Karpas-422 (cell line): ENCODE results near the gene BMPR2. TPM values are rescaled to one million over a fixed set of nuclear protein-coding genes. Genes with fewer than 3 reads are reported as not detected.

Experiments
- DNase-seq: peaks from one replicate; pipeline ENCODE4 v3.0.0-alpha.2; 2015
- H2AFZ ChIP-seq: fragments of 200-600 bp; sonication (generic); 2 replicates; pipeline ENCODE4 v1.6.1; 2014; ENCODE audit warnings: antibody characterized with exemption, low read length, mixed read lengths
- H3K27ac ChIP-seq: fragments of 200-600 bp; sonication (generic); 2 replicates; pipeline ENCODE4 v1.5.1; 2014; ENCODE audit warnings: mild to moderate bottlenecking, low read length, moderate library complexity
- H3K27me3 ChIP-seq: fragments of 200-600 bp; sonication (generic); 2 replicates; pipeline ENCODE4 v1.6.1; 2014; ENCODE audit warnings: low read length, mixed read lengths
- H3K36me3 ChIP-seq: fragments of 200-600 bp; sonication (generic); 2 replicates; pipeline ENCODE4 v1.6.1; 2014; ENCODE audit warnings: low read length, mixed read lengths; ENCODE audit not compliant: insufficient read depth
- H3K4me1 ChIP-seq: fragments of 200-600 bp; sonication (generic); 2 replicates; pipeline ENCODE4 v1.6.1; 2014; ENCODE audit warnings: mild to moderate bottlenecking, low read length, mixed read lengths
- H3K4me2 ChIP-seq: fragments of 200-600 bp; sonication (generic); 2 replicates; pipeline ENCODE4 v1.6.1; 2014; ENCODE audit warnings: low read length, low read depth, mild to moderate bottlenecking; ENCODE audit not compliant: poor library complexity, severe bottlenecking
- H3K4me3 ChIP-seq: fragments of 200-600 bp; sonication (generic); 2 replicates; pipeline ENCODE4 v1.5.1; 2014; ENCODE audit warnings: mild to moderate bottlenecking, antibody characterized with exemption, low read length, mixed read lengths
- H3K79me2 ChIP-seq: fragments of 200-600 bp; sonication (generic); 2 replicates; pipeline ENCODE4 v1.6.1; 2014; ENCODE audit warnings: mild to moderate bottlenecking, low read length, mixed read lengths
- H3K9ac ChIP-seq: fragments of 200-600 bp; sonication (generic); 2 replicates; pipeline ENCODE4 v1.6.0; 2014; ENCODE audit warnings: low read length
- H3K9me2 ChIP-seq: fragments of 200-600 bp; sonication (generic), shearing (Covaris generic); replicated peaks from 2 replicates; pipeline ENCODE4 v1.6.0; 2014; ENCODE audit warnings: mild to moderate bottlenecking, low read length, moderate library complexity; ENCODE audit not compliant: insufficient read depth
- H3K9me3 ChIP-seq: fragments of 300-700, 200-600 bp; sonication (generic); 2 replicates; pipeline ENCODE4 v1.6.1; 2014; ENCODE audit warnings: low read length, mixed read lengths
- H4K20me1 ChIP-seq: fragments of 200-600 bp; sonication (generic); 2 replicates; pipeline ENCODE4 v1.6.1; 2014; ENCODE audit warnings: mild to moderate bottlenecking, antibody characterized with exemption, low read length, low read depth; ENCODE audit not compliant: insufficient read depth
- total RNA-seq: library from RNA; depleted of rRNA; stranded (reverse); fragments of >200 nt; shearing (Covaris generic); gene quantifications from 2 replicates; pipeline ENCODE4 v1.2.3, GENCODE V29; 2014; ENCODE audit warnings: low replicate concordance

Gene BMPR2
- total RNA-seq, 1 experiment from 2014 or later: 4.0 TPM

DNA sequence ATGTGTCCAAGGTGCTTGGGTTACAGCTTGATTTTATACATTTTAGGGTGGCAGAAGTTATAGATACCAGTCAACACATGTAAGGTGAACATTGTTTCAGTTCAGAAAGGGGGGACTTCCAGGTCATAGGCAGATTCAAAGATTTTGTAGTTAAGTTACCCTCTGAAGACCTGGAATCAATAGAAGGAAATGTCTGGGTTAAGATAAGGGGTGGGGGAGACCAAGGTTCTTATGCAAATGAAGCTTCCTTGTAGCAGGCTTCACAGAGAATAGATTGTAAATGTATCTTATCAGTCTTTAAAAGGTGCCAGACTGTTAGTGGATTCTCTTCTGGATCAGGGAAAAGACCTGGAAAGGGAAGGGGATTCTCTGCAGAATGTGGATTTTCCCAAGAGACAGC lies 42.4 kb downstream of the BMPR2 start:
- H2AFZ ChIP-seq: no peak overlapping the region
- H4K20me1 ChIP-seq: no peaks in the 10 kb centered on the region
- H3K9ac ChIP-seq: no peak overlapping the region
- no peak overlapping the region for H3K4me2 ChIP-seq
- no peak overlapping the region for H3K27ac ChIP-seq
- DNase-seq: no peak
- no peaks in the 10 kb centered on the region for H3K36me3 ChIP-seq
- H3K9me2 ChIP-seq: no peaks in the 10 kb centered on the region
- no peak overlapping the region for H3K4me3 ChIP-seq
- H3K4me1 ChIP-seq: peaks cover 3% of the 10 kb centered on the region
- H3K9me3 ChIP-seq: no peaks in the 10 kb centered on the region
- no peaks in the 10 kb centered on the region for H3K79me2 ChIP-seq
- H3K27me3 ChIP-seq: no peaks in the 10 kb centered on the region

DNA sequence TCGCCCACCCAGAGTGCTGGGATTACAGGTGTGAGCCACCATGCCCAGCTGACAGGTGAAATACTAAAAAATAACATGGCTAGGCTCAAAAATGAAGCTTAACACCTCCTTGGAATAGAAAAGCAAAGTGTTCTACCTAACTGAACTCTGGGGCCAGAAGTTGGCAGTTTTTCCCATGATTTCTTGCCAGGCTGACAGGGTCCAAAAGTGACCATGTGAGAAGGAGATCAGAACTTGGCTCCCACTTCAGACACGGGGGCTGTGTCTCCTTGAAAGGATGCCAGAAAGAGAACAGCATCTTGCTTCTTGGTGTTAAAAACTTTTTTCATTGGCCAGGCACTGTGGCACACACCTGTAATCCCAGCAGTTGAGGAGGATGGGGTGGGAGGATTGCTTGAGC lies 47.0 kb downstream of the BMPR2 start:
- Histone ChIP-seq H3K4me3 (no peak overlapping the region), H3K79me2 (no peaks in the 10 kb centered on the region), H3K9me3 (no peaks in the 10 kb centered on the region), H3K27me3 (no peaks in the 10 kb centered on the region), H4K20me1 (no peaks in the 10 kb centered on the region), H3K4me2 (no peak overlapping the region), H3K27ac (no peak overlapping the region), H2AFZ (no peak overlapping the region), H3K9me2 (no peaks in the 10 kb centered on the region), H3K9ac (no peak overlapping the region), H3K36me3 (no peaks in the 10 kb centered on the region), H3K4me1 (peaks cover 3% of the 10 kb centered on the region)
- DNase-seq: no peak

DNA sequence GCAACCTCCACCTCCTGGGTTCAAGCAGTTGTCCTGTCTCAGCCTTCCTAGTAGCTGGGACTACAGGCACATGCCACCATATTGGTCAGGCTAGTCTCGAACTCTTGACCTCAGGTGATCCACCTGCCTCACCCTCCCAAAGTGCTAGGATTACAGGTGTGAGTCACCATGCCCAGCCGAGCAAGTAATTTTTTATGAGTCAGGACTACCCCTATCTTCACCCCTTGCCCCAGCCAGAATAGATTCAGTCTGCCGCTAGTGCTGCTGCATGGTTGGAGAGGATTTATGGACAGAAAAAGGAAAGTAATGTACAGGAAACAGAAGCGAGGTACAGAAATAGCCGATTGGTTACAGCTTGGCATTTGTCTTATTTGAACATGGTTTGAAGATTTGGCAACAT lies 48.9 kb downstream of the BMPR2 start:
- Histone ChIP-seq H3K27me3 (no peaks in the 10 kb centered on the region), H3K4me2 (no peak overlapping the region), H3K9ac (no peak overlapping the region), H3K27ac (no peak overlapping the region), H2AFZ (no peak overlapping the region), H3K9me2 (no peaks in the 10 kb centered on the region), H4K20me1 (no peaks in the 10 kb centered on the region), H3K9me3 (no peaks in the 10 kb centered on the region), H3K36me3 (no peaks in the 10 kb centered on the region), H3K4me1 (no peaks in the 10 kb centered on the region), H3K4me3 (no peak overlapping the region), H3K79me2 (no peaks in the 10 kb centered on the region)
- no peak for DNase-seq

DNA sequence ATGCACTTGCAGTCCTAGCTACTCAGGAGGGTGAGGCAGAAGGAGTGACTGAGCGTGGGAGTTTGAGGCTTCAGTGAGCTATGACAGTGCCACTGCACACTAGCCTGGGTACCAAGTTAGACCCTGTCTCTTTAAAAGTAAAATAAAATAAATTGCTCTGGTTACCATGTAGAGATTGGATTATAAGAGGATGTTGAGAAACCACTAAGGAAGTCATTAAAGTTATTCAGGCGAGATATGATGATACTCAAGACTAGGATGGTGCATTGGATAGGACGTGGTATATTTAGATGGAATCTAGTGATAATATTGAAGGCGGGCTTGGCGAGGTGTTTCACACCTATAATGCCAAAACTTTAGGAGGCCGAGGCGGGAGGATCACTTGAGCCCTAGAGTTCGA lies 50.6 kb downstream of the BMPR2 start:
- H3K4me1 ChIP-seq: no peaks in the 10 kb centered on the region
- no peaks in the 10 kb centered on the region for H3K36me3 ChIP-seq
- no peaks in the 10 kb centered on the region for H3K79me2 ChIP-seq
- H3K27ac ChIP-seq: no peak overlapping the region
- H3K9me3 ChIP-seq: no peaks in the 10 kb centered on the region
- H3K9ac ChIP-seq: no peak overlapping the region
- H3K4me2 ChIP-seq: no peak overlapping the region
- no peak for DNase-seq
- H3K9me2 ChIP-seq: no peaks in the 10 kb centered on the region
- no peak overlapping the region for H2AFZ ChIP-seq
- no peaks in the 10 kb centered on the region for H4K20me1 ChIP-seq
- no peaks in the 10 kb centered on the region for H3K27me3 ChIP-seq
- H3K4me3 ChIP-seq: no peak overlapping the region

DNA sequence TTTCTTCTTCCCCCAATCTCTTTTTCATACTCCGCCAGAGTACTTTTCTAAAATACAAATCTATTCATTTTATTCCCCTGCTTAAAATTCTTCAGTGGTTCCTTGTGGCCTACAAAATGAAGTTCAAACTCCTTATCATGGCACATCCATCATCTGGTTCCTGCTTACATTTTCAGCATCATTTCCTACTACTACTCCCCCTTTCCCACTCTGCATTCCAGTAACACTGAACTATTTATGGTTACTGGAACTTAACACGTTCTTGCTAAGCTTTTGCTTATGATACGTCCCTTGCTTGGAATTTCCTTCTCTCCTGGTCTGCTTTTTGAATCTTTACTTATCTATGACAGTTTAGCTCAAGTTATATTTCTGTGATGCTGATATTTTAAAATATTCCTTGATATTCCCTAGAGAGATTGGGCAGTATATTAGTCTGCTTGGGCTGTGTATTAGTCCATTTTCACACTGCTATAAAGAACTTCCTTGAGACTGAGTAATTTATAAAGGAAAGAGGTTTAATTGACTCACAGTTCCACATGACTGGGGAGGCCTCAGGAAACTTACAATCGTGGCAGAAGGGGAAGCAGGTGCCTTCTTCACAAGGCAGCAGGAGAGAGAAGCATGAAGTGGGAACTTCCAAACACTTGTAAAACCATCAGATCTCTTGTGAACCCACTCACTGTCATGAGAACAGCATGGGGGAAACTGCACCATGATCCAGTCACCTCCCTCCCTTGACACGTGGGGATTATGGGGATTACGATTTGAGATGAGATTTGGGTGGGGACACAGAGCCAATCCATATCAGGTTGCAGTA lies 53.2 kb downstream of the BMPR2 start:
- H3K9me3 ChIP-seq: no peaks in the 10 kb centered on the region
- no peak overlapping the region for H2AFZ ChIP-seq
- H3K4me2 ChIP-seq: no peak overlapping the region
- no peaks in the 10 kb centered on the region for H3K9me2 ChIP-seq
- no peak for DNase-seq
- H3K36me3 ChIP-seq: no peaks in the 10 kb centered on the region
- no peak overlapping the region for H3K9ac ChIP-seq
- no peaks in the 10 kb centered on the region for H3K4me1 ChIP-seq
- H3K27ac ChIP-seq: no peak overlapping the region
- H3K79me2 ChIP-seq: no peaks in the 10 kb centered on the region
- H3K4me3 ChIP-seq: no peak overlapping the region
- H4K20me1 ChIP-seq: no peaks in the 10 kb centered on the region
- H3K27me3 ChIP-seq: no peaks in the 10 kb centered on the region

DNA sequence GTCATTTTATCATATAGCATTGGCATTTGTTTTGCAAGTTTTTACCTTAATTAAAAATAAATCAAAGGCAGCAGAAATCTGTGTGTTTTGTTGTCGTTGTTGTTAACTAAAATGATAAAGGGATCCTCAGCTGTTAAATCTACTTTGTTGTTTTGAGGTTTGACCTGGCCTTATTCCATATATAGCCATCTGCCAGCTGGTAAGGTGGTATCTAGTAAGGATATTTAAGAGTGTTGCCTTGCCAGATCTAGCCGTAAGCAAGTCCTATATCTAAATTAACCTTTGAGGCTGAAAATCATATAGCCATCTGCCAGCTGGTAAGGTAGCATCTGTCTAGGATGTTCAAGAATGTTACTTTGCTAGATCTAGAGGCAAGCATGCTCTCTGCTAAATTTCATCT lies 56.6 kb downstream of the BMPR2 start:
- DNase-seq: no peak
- Histone ChIP-seq H3K9me3 (no peaks in the 10 kb centered on the region), H3K4me2 (no peak overlapping the region), H3K9ac (no peak overlapping the region), H2AFZ (no peak overlapping the region), H3K4me3 (no peak overlapping the region), H3K9me2 (no peaks in the 10 kb centered on the region), H3K27ac (no peak overlapping the region), H4K20me1 (no peaks in the 10 kb centered on the region), H3K79me2 (no peaks in the 10 kb centered on the region), H3K36me3 (no peaks in the 10 kb centered on the region), H3K4me1 (no peaks in the 10 kb centered on the region), H3K27me3 (no peaks in the 10 kb centered on the region)

DNA sequence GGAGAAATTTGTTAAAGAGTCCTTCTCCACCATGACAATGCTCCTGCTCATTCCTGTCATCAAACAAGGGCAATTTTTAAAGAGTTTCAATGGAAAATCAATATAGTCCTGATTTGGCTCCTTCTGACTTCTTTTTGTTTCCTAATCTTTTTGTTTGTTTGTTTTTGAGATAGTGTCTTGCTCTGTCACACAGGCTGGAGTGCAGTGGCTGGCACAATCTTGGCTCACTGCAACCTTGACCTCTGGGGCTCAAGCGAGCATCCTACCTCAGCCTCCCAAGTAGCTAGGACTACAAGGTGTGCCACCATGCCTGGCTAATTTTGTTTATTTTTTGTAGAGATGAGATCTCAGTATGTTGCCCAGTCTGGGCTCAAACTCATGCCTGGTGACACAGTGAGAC lies 58.3 kb downstream of the BMPR2 start:
- Histone ChIP-seq H3K36me3 (no peaks in the 10 kb centered on the region), H3K4me2 (no peak overlapping the region), H4K20me1 (no peaks in the 10 kb centered on the region), H3K4me3 (no peak overlapping the region), H3K9me2 (no peaks in the 10 kb centered on the region), H3K4me1 (no peaks in the 10 kb centered on the region), H3K79me2 (no peaks in the 10 kb centered on the region), H3K9ac (no peak overlapping the region), H2AFZ (no peak overlapping the region), H3K9me3 (no peaks in the 10 kb centered on the region), H3K27ac (no peak overlapping the region), H3K27me3 (no peaks in the 10 kb centered on the region)
- DNase-seq: no peak

DNA sequence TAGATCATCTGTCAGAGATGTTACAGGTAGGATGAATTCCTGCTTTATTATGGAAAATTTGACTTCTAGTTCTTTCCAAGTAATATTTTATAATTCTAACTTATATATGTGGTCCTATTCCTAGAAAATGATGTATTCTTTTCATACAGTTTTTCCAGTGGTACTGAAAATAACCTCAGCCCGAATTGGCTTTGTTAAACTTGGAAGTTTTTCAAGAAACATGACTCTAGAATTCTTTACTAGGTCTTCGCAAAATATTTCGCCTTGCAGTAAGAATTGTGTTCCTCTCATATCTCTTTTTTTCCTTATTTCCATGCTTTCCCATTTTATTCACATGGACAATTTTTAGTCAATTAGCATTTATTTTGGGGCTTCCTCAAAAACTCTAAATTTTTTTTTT lies 60.5 kb downstream of the BMPR2 start:
- no peaks in the 10 kb centered on the region for H3K79me2 ChIP-seq
- no peaks in the 10 kb centered on the region for H3K9me3 ChIP-seq
- no peaks in the 10 kb centered on the region for H3K27me3 ChIP-seq
- H3K4me3 ChIP-seq: no peak overlapping the region
- no peaks in the 10 kb centered on the region for H4K20me1 ChIP-seq
- no peaks in the 10 kb centered on the region for H3K9me2 ChIP-seq
- no peak overlapping the region for H3K27ac ChIP-seq
- no peaks in the 10 kb centered on the region for H3K36me3 ChIP-seq
- H3K9ac ChIP-seq: no peak overlapping the region
- H3K4me2 ChIP-seq: no peak overlapping the region
- H2AFZ ChIP-seq: no peak overlapping the region
- no peak for DNase-seq
- no peaks in the 10 kb centered on the region for H3K4me1 ChIP-seq
